Thymus (tissue), 11 donors: ENCODE results near the gene ZNF337. TPM values are rescaled to one million over a fixed set of nuclear protein-coding genes. Genes with fewer than 3 reads are reported as not detected.
A peak's percentile ranks its signal among the peaks of the same experiment; 100 is the strongest.
"Not testable (repeated sequence)": the region's sequence is repeated elsewhere in the genome, so short reads cannot be mapped to it uniquely, and the experiment has no call there.

Source experiments
- DNase-seq, 9 donors: peaks; one replicate each; pipeline ENCODE4 v3.0.0-alpha.2; 2013; ENCODE audit warnings: low spot score in 9 of 9, low read depth in 6 of 9, missing footprints in 1 of 9
- H3K27ac ChIP-seq, 2 donors: one replicate each; pipeline ENCODE4 v1.5.1; 2013; ENCODE audit warnings: control low read depth in 1 of 2, low read depth in 1 of 2, low read length in 1 of 2, mild to moderate bottlenecking in 1 of 2, moderate library complexity in 1 of 2
- H3K27me3 ChIP-seq, 2 donors: one replicate each; pipeline ENCODE4 v1.5.1; 2013; ENCODE audit warnings: low read length in 1 of 2; ENCODE audit not compliant: control insufficient read depth in 2 of 2, insufficient read depth in 1 of 2
- H3K36me3 ChIP-seq, 2 donors: one replicate each; pipeline ENCODE4 v1.5.1; 2013; ENCODE audit warnings: low read length in 1 of 2, mild to moderate bottlenecking in 1 of 2, moderate library complexity in 1 of 2; ENCODE audit not compliant: control insufficient read depth in 2 of 2, insufficient read depth in 2 of 2
- H3K4me1 ChIP-seq, 2 donors: one replicate each; pipeline ENCODE4 v1.5.1; 2013; ENCODE audit warnings: low read length in 2 of 2; ENCODE audit not compliant: control insufficient read depth in 2 of 2, insufficient read depth in 2 of 2
- H3K4me3 ChIP-seq, 2 donors: one replicate each; pipeline ENCODE4 v1.5.1; 2013; ENCODE audit warnings: low read length in 2 of 2, control low read depth in 1 of 2, mild to moderate bottlenecking in 1 of 2
- H3K9me3 ChIP-seq, 2 donors: one replicate each; pipeline ENCODE4 v1.5.1; 2013; ENCODE audit warnings: low read length in 1 of 2, mild to moderate bottlenecking in 1 of 2; ENCODE audit not compliant: control insufficient read depth in 2 of 2, insufficient read depth in 1 of 2
- WGBS: extraction: QIAGEN DNeasy Blood & Tissue Kit; methylation state at CpG from one replicate; pipeline ENCODE4 v1.1.7; 2013; 5-methylcytosine and 5-hydroxymethylcytosine counted together
- polyA plus RNA-seq: library from polyadenylated mRNA; stranded (reverse); fragments of 200-250 nt; gene quantifications from one replicate; pipeline ENCODE4 v1.2.3, GENCODE V29; 2013
- total RNA-seq: library from RNA; stranded (reverse); fragments of 120-200 nt; gene quantifications from one replicate; pipeline ENCODE4 v1.2.4, GENCODE V29; 2013
- donor health status: healthy.

Gene ZNF337
- total and polyA plus RNA-seq, 2 donors, result 16.9 to 35.6 TPM

GRCh38 chr20:25704303-25704702 is 7.7 kb upstream of the ZNF337 start:
- not testable (repeated sequence) for DNase-seq, H3K36me3 ChIP-seq, H3K27me3 ChIP-seq, H3K4me1 ChIP-seq, H3K9me3 ChIP-seq, H3K27ac ChIP-seq, H3K4me3 ChIP-seq
- 96% methylated on average over 2 of the region's 2 CpGs for WGBS

DNA sequence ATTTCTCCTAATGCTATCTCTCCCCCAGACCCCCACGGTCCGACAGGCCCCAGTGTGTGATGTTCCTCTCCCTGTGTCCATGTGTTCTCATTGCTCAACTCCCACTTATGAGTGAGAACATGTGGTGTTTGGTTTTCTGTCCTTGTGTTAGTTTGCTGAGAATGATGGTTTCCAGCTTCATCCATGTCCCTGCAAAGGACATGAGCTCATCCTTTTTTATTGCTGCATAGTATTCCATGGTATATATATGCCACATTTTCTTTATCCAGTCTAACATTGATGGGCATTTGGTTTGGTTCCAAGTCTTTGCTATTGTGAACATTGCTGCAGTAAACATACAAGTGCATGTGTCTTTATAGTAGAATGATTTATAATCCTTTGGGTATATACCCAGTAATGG is 4.2 kb upstream of the ZNF337 start:
- DNase-seq, H3K36me3 ChIP-seq, H3K4me3 ChIP-seq, H3K27ac ChIP-seq, H3K4me1 ChIP-seq, H3K27me3 ChIP-seq, H3K9me3 ChIP-seq: not testable (repeated sequence)
- WGBS, result 95% methylated on average over 2 of the region's 2 CpGs

- DNase-seq, result no peak
- Histone ChIP-seq H3K9me3 (no peaks in the 10 kb centered on the region), H3K27me3 (no peaks in the 10 kb centered on the region), H3K27ac (no peak overlapping the region), H3K4me1 (peaks cover 5 to 8% of the 10 kb centered on the region in 2 donors), H3K4me3 (no peak overlapping the region), H3K36me3 (no peaks in the 10 kb centered on the region)
- WGBS, result 61% methylated on average over 1 of the region's 1 CpG
Observed at GRCh38 chr20:25699914-25700313, 3.3 kb upstream of the ZNF337 start.

DNA sequence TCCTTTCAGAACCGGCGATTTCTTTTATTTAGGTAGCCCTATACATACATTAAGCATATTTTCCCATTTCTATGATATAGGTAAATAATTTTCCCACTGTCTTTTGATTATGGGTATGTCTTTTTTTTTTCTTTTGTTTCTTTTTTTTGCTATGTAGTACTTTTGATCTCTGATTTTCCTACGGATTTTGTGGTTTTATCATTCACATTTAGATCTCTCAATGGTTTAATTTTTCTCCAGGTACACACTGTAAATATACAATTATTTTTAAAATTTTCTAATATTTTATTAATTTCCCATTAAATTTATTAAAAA is 436 bp upstream of the ZNF337 start:
- Histone ChIP-seq H3K4me1 (peaks cover 12 to 17% of the 10 kb centered on the region in 2 donors), H3K27me3 (no peaks in the 10 kb centered on the region), H3K27ac (no peak overlapping the region), H3K9me3 (no peaks in the 10 kb centered on the region), H3K36me3 (peaks cover 0 to 3% of the 10 kb centered on the region in 2 donors), H3K4me3 (peak overlapping the region; percentile 78 to 85)
- 2% methylated on average over 3 of the region's 3 CpGs for WGBS
- DNase-seq, result no peak

DNA sequence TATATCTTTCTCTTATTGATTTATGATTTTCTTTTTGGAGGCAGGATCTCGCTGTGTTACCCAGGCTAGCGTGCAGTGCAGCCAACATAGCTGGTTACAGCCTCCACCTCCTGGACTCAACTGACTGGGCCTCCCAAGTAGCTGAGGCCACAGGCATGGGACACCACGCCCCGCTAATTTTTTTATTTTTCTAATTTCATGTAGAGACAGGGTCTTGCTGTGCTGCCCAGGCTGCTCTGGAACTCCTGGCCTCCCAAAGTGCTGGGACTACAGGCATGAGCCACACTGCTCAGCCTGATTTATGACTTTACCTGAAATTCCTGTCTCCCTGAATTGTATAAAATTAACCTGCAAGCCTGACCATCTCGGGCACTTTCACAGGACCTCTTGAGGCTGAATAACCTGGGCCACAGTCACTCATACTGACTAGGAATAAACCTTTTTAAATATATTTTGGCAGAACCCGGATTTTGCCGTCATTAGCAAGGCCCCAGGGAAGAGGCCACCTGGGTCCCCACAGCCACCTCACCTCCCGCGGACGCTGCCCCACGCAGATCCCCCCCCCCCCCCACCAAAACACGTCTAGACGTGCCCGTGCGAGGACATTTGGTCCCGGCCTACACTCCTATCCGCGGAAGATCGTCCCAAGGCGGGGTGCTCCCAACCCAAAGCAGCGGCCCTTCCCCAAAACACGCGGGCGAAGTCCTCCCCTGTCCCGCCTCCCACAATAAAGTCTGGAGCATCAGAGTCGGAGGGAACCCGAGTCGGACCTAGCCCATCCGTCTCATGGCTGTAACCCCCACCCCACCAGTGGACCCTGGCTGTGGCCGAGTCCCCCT is 902 bp downstream of the ZNF337 start:
- H3K9me3 ChIP-seq, result no peaks in the 10 kb centered on the region
- no peaks in the 10 kb centered on the region for H3K27me3 ChIP-seq
- no peak for DNase-seq
- peak overlapping the region; percentile 84 to 90 for H3K27ac ChIP-seq
- H3K36me3 ChIP-seq, result peaks cover 3 to 6% of the 10 kb centered on the region in 2 donors
- 16% methylated on average over 30 of the region's 30 CpGs for WGBS
- H3K4me1 ChIP-seq, result peaks cover 12 to 17% of the 10 kb centered on the region in 2 donors
- H3K4me3 ChIP-seq, result peak overlapping the region; percentile 78 to 85

DNA sequence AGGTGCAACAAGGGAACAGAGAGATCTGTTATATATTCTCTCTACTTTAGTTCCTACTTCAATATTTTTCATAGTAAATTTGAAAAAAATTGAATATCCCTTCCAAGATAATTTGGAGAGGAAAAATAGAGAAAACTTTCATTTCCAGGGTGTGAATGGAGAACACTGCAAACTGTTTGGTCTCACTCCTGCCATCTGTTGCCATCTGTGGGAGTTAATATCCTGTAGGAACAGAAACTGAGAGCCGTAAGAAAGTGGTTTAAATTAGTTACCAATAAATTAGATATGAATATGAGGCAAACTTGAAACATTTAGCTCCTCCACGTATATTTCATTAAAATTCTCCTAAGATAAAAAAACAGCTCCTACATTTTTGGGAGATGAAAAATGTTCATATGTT is 4.2 kb downstream of the ZNF337 start:
- no peak overlapping the region for H3K27ac ChIP-seq
- H3K4me3 ChIP-seq, result no peak overlapping the region
- peaks cover 24 to 31% of the 10 kb centered on the region in 2 donors for H3K4me1 ChIP-seq
- WGBS, result 92% methylated on average over 2 of the region's 2 CpGs
- no peaks in the 10 kb centered on the region for H3K9me3 ChIP-seq
- DNase-seq, result no peak
- H3K36me3 ChIP-seq, result peaks cover 3 to 6% of the 10 kb centered on the region in 2 donors
- no peaks in the 10 kb centered on the region for H3K27me3 ChIP-seq

DNA sequence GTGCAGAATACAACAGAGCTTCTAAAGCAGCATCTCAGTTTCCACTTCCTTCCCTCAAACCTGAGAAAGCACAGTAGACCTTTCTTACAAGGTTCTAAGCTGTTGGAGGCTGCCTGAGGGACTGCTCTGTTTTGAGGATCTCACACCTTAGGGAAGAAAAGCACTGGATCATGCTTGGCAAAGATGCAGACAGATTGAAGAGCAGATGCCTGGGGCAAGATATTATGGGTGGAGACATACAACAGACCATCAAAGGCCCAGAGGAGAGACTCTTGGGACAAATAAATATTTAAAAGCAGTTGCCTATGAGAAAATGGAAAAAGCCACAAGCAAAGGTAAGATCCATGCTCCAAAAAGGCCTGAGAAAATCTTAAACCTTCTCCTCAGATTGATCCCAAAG is 6.2 kb downstream of the ZNF337 start:
- peak in 1 of 9 donors; percentile 62 for DNase-seq
- H3K4me1 ChIP-seq, result peaks cover 38 to 39% of the 10 kb centered on the region in 2 donors
- no peak overlapping the region for H3K4me3 ChIP-seq
- H3K9me3 ChIP-seq, result no peaks in the 10 kb centered on the region
- peaks cover 3 to 6% of the 10 kb centered on the region in 2 donors for H3K36me3 ChIP-seq
- no peaks in the 10 kb centered on the region for H3K27me3 ChIP-seq
- H3K27ac ChIP-seq, result peak overlapping the region; percentile 56 to 80

DNA sequence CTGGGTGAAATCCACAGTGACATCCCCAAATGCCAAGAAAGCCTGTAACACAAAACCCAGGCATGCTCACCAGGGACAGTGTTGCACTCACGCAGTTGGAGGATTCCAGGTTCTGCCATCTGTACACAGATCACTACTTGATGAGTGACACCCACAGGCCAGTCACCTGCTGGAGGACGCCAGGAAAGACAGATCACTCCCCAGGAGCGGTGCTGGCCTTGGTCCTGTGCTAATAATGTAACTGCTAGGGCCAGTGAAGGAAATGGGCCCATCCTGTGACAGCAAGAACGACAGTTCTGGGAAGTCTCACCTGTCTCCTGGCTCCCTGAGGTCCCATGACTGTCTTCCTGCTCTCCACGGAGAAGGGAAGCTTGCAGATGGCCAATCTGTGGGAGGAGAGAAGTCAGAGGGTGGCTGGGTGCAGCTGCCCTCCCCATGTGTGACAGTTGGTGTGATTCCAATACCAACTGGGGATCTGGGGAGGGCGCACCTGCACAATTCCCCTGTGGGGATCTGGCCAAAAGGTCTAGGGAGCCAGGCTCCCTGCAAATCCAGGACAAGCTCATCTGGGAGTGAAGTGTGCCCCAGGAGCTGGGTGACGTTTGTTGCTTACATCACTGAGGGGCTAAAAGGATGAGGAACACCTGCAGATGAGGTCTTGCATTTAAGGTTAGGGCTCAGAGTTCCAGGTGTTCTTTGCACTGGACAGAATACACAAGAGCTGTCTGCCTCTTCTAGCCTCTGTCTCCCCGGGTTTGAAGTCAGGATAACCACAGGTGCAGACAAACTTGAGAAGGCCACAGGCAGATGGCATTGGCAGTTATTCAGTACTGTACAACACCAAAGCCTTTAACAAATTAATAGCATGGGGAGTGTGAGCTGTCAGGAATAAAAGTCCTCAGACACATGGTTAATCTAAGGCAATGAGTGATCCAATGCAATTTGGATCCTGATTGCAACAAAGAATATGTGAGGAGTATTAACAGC is 10.3 kb downstream of the ZNF337 start:
- WGBS, result 51% methylated on average over 8 of the region's 8 CpGs
- Histone ChIP-seq H3K27me3 (no peaks in the 10 kb centered on the region), H3K4me3 (no peak overlapping the region), H3K4me1 (peaks cover 31 to 32% of the 10 kb centered on the region in 2 donors), H3K36me3 (peaks cover 6 to 10% of the 10 kb centered on the region in 2 donors), H3K27ac (peak overlapping the region; percentile 80 to 87), H3K9me3 (no peaks in the 10 kb centered on the region)
- DNase-seq, result peak in 4 of 9 donors; percentile 47 to 74 (median 58)
